Activated T-cell treated with anti-CD3 and anti-CD28 coated beads, Interleukin-2, amount 50 U/mL, for 48 hours (primary cell): ENCODE measurements around the gene GRIK4.

Experiments
- DNase-seq, 2 experiments: peaks; one replicate each; pipeline ENCODE4 v3.0.0-alpha.2; 2020

Gene GRIK4

GRCh38 chr11:120712881-120713280 is 201.3 kb downstream of the GRIK4 start:
- DNase-seq = no peak

- DNase-seq = no peak
Observed at GRCh38 chr11:120713296-120713695, 201.7 kb downstream of the GRIK4 start.

- DNase-seq = no peak
Observed at GRCh38 chr11:120714438-120714837, 202.9 kb downstream of the GRIK4 start.

- no peak for DNase-seq
Observed at GRCh38 chr11:120715239-120715638, 203.7 kb downstream of the GRIK4 start.

- DNase-seq = no peak
Observed at GRCh38 chr11:120717042-120717441, 205.5 kb downstream of the GRIK4 start.

GRCh38 chr11:120717623-120718022 is 206.1 kb downstream of the GRIK4 start:
- no peak for DNase-seq

GRCh38 chr11:120718171-120718570 is 206.6 kb downstream of the GRIK4 start:
- DNase-seq = no peak

- DNase-seq = no peak
Observed at GRCh38 chr11:120719348-120719747, 207.8 kb downstream of the GRIK4 start.

GRCh38 chr11:120720760-120721159 is 209.2 kb downstream of the GRIK4 start:
- no peak for DNase-seq

- no peak for DNase-seq
Observed at GRCh38 chr11:120722524-120722923, 211.0 kb downstream of the GRIK4 start.

- no peak for DNase-seq
Observed at GRCh38 chr11:120723751-120724150, 212.2 kb downstream of the GRIK4 start.

GRCh38 chr11:120727752-120728151 is 216.2 kb downstream of the GRIK4 start:
- DNase-seq = no peak

GRCh38 chr11:120735035-120735434 is 223.5 kb downstream of the GRIK4 start:
- DNase-seq = no peak

GRCh38 chr11:120738516-120739046 is 227.0 kb downstream of the GRIK4 start:
- no peak for DNase-seq

GRCh38 chr11:120739780-120740179 is 228.2 kb downstream of the GRIK4 start:
- no peak for DNase-seq

GRCh38 chr11:120740380-120740779 is 228.8 kb downstream of the GRIK4 start:
- no peak for DNase-seq

GRCh38 chr11:120744016-120744994 is 232.8 kb downstream of the GRIK4 start:
- DNase-seq = no peak

- DNase-seq = no peak
Observed at GRCh38 chr11:120746376-120746775, 234.8 kb downstream of the GRIK4 start.

GRCh38 chr11:120746836-120747609 is 235.5 kb downstream of the GRIK4 start:
- no peak for DNase-seq

GRCh38 chr11:120747850-120748814 is 236.6 kb downstream of the GRIK4 start:
- no peak for DNase-seq

GRCh38 chr11:120749395-120749794 is 237.8 kb downstream of the GRIK4 start:
- no peak for DNase-seq
